Nephron (organoid): ENCODE data around the gene NTM.

Experiments
- H3K27ac Mint-ChIP-seq, 3 experiments: 2 replicates each; pipeline ENCODE4 v1.8.0; 2020; ENCODE audit warnings: mixed read lengths in 3 of 3, mild to moderate bottlenecking in 2 of 3, moderate library complexity in 1 of 3
- H3K27me3 Mint-ChIP-seq: 2 replicates; pipeline ENCODE4 v1.8.0; 2021; ENCODE audit warnings: low read depth, mild to moderate bottlenecking, moderate library complexity, mixed read lengths
- H3K36me3 Mint-ChIP-seq: 2 replicates; pipeline ENCODE4 v1.8.0; 2020; ENCODE audit warnings: low read depth, mixed read lengths
- H3K4me1 Mint-ChIP-seq: 2 replicates; pipeline ENCODE4 v1.8.0; 2020; ENCODE audit warnings: mixed read lengths
- H3K4me3 Mint-ChIP-seq, 3 experiments: 2 replicates each; pipeline ENCODE4 v1.8.0; 2020; ENCODE audit warnings: mild to moderate bottlenecking in 3 of 3, mixed read lengths in 3 of 3, moderate library complexity in 2 of 3
- H3K9me3 Mint-ChIP-seq: 2 replicates; pipeline ENCODE4 v1.8.0; 2020; ENCODE audit warnings: mixed read lengths
- CTCF ChIP-seq, 3 experiments: fragments of 200-600 bp; sonication (generic); IDR thresholded peaks; one replicate each; pipeline ENCODE4 v1.5.0; 2021; ENCODE audit warnings: antibody characterized with exemption in 3 of 3; ENCODE audit not compliant: unreplicated experiment in 3 of 3

Gene NTM

GRCh38 chr11:132052342-132052741 is 681.9 kb downstream of the NTM start:
- peaks cover 48% of the 10 kb centered on the region for H3K4me1 Mint-ChIP-seq
- no peaks in the 10 kb centered on the region for H3K9me3 Mint-ChIP-seq
- TF ChIP-seq CTCF (IDR thresholded peaks at IDR 0.05; ENCODE audit: unreplicated experiment in 3 of 3), result no peak
- no peaks in the 10 kb centered on the region for H3K27me3 Mint-ChIP-seq
- H3K4me3 Mint-ChIP-seq, result no peak overlapping the region
- no peak overlapping the region for H3K27ac Mint-ChIP-seq
- no peaks in the 10 kb centered on the region for H3K36me3 Mint-ChIP-seq

- TF ChIP-seq CTCF (IDR thresholded peaks at IDR 0.05; ENCODE audit: unreplicated experiment in 3 of 3), result no peak
- Mint-ChIP-seq H3K4me3 (no peak overlapping the region), H3K27ac (no peak overlapping the region), H3K27me3 (no peaks in the 10 kb centered on the region), H3K9me3 (no peaks in the 10 kb centered on the region), H3K36me3 (no peaks in the 10 kb centered on the region), H3K4me1 (peaks cover 42% of the 10 kb centered on the region)
Observed at GRCh38 chr11:132052904-132053303, 682.5 kb downstream of the NTM start.

- no peaks in the 10 kb centered on the region for H3K9me3 Mint-ChIP-seq
- H3K36me3 Mint-ChIP-seq, result no peaks in the 10 kb centered on the region
Observed at GRCh38 chr11:132054822-132055221, 684.4 kb downstream of the NTM start.

GRCh38 chr11:132055296-132055695 is 684.9 kb downstream of the NTM start:
- no peaks in the 10 kb centered on the region for H3K27me3 Mint-ChIP-seq
- no peaks in the 10 kb centered on the region for H3K36me3 Mint-ChIP-seq
- no peak overlapping the region for H3K4me3 Mint-ChIP-seq
- H3K27ac Mint-ChIP-seq, result no peak overlapping the region
- peaks cover 25% of the 10 kb centered on the region for H3K4me1 Mint-ChIP-seq
- no peak for TF ChIP-seq CTCF (IDR thresholded peaks at IDR 0.05; ENCODE audit: unreplicated experiment in 3 of 3)
- no peaks in the 10 kb centered on the region for H3K9me3 Mint-ChIP-seq

More at GRCh38 chr11:132054822-132055221, 684.4 kb downstream of the NTM start:
- H3K27me3 Mint-ChIP-seq, result no peaks in the 10 kb centered on the region
- no peak overlapping the region for H3K27ac Mint-ChIP-seq
- H3K4me3 Mint-ChIP-seq, result no peak overlapping the region
- H3K4me1 Mint-ChIP-seq, result peaks cover 25% of the 10 kb centered on the region
- no peak for TF ChIP-seq CTCF (IDR thresholded peaks at IDR 0.05; ENCODE audit: unreplicated experiment in 3 of 3)

- Mint-ChIP-seq H3K4me1 (peaks cover 15% of the 10 kb centered on the region), H3K27ac (no peak overlapping the region), H3K27me3 (no peaks in the 10 kb centered on the region), H3K4me3 (no peak overlapping the region), H3K9me3 (no peaks in the 10 kb centered on the region), H3K36me3 (no peaks in the 10 kb centered on the region)
- TF ChIP-seq CTCF (IDR thresholded peaks at IDR 0.05; ENCODE audit: unreplicated experiment in 3 of 3), result no peak
Observed at GRCh38 chr11:132056689-132057088, 686.3 kb downstream of the NTM start.

- no peaks in the 10 kb centered on the region for H3K36me3 Mint-ChIP-seq
- H3K27ac Mint-ChIP-seq, result no peak overlapping the region
- no peak overlapping the region for H3K4me3 Mint-ChIP-seq
- no peaks in the 10 kb centered on the region for H3K27me3 Mint-ChIP-seq
- no peak for TF ChIP-seq CTCF (IDR thresholded peaks at IDR 0.05; ENCODE audit: unreplicated experiment in 3 of 3)
- no peaks in the 10 kb centered on the region for H3K9me3 Mint-ChIP-seq
- peaks cover 16% of the 10 kb centered on the region for H3K4me1 Mint-ChIP-seq
Observed at GRCh38 chr11:132057266-132057665, 686.9 kb downstream of the NTM start.
